T-cell (primary cell): ENCODE measurements around the gene ST6GALNAC3. TPM values are rescaled to one million over a fixed set of nuclear protein-coding genes. Genes with fewer than 3 reads are reported as not detected.

ENCODE experiments used
- ATAC-seq, 4 experiments: fragments of 200-7000 bp in 3 of 4; fragments of 150-1000 bp in 1 of 4; cut with Tn5 transposase; replicated peaks in 1 of 4; 1 replicate in 3 of 4; 2 replicates in 1 of 4; pipeline ENCODE4 v1.10.0; 2021; ENCODE audit warnings: moderate library complexity in 3 of 4, mild to moderate bottlenecking in 2 of 4, moderate number of reproducible peaks in 1 of 4
- CTCF ChIA-PET, 2 donors: fragments of 300-600 bp; sonication (Branson Sonifier 250); formaldehyde crosslinking; loops; one replicate each; lab custom pipeline; 2022; ENCODE audit warnings: antibody characterized with exemption in 2 of 2; lab: Charles Lee
- POLR2A ChIA-PET, 2 donors: fragments of 300-600 bp; sonication (Branson Sonifier 250); formaldehyde crosslinking; loops; one replicate each; lab custom pipeline; 2022; ENCODE audit warnings: antibody characterized with exemption in 2 of 2; lab: Charles Lee
- DNase-seq, 35 experiments: peaks; one replicate each; pipeline versions ENCODE4 v3.0.0 to v3.0.0-alpha.2; 2013 to 2023
- H3K27ac ChIP-seq: one replicate; pipeline ENCODE4 v1.5.1; 2013; ENCODE audit warnings: low read length
- H3K27me3 ChIP-seq, 2 experiments: replicated peaks in 1 of 2; 1 replicate in 1 of 2; 2 replicates in 1 of 2; pipeline versions ENCODE4 v1.6.1 to v1.7.0; 2013; ENCODE audit warnings: low read length in 1 of 2, mixed read lengths in 1 of 2; ENCODE audit not compliant: control insufficient read depth in 2 of 2, insufficient read depth in 2 of 2; ENCODE audit errors: extremely low read depth in 1 of 2
- H3K36me3 ChIP-seq, 2 donors: 1 replicate in 1 of 2; 2 replicates in 1 of 2; pipeline versions ENCODE4 v1.6.1 to v1.7.0; 2013; ENCODE audit warnings: low read length in 1 of 2; ENCODE audit not compliant: control insufficient read depth in 2 of 2, insufficient read depth in 1 of 2; ENCODE audit errors: extremely low read depth in 1 of 2
- H3K4me1 ChIP-seq, 2 experiments: 1 replicate in 1 of 2; 2 replicates in 1 of 2; pipeline versions ENCODE4 v1.6.1 to v1.7.0; 2013; ENCODE audit warnings: low read length in 2 of 2, mixed read lengths in 1 of 2; ENCODE audit not compliant: insufficient read depth in 2 of 2, control insufficient read depth in 1 of 2; ENCODE audit errors: extremely low read depth in 1 of 2
- H3K4me3 ChIP-seq, 2 donors: 1 replicate in 1 of 2; 2 replicates in 1 of 2; pipeline versions ENCODE4 v1.5.1 to v1.7.0; 2013; ENCODE audit warnings: mild to moderate bottlenecking in 2 of 2, low read length in 1 of 2, moderate library complexity in 1 of 2; ENCODE audit not compliant: control insufficient read depth in 1 of 2; ENCODE audit errors: extremely low read depth in 1 of 2
- H3K9me3 ChIP-seq: 2 replicates; pipeline ENCODE4 v1.7.0; 2013
- H3K27ac Mint-ChIP-seq, 2 donors: one replicate each; pipeline ENCODE4 v1.8.0; 2020 to 2021; ENCODE audit warnings: mild to moderate bottlenecking in 2 of 2, mixed read lengths in 2 of 2
- H3K27me3 Mint-ChIP-seq, 2 donors: one replicate each; pipeline ENCODE4 v1.8.0; 2021 to 2022; ENCODE audit warnings: mixed read lengths in 2 of 2
- H3K36me3 Mint-ChIP-seq: one replicate; pipeline ENCODE4 v1.8.0; 2021; ENCODE audit warnings: mixed read lengths
- H3K4me1 Mint-ChIP-seq, 3 donors: one replicate each; pipeline ENCODE4 v1.8.0; 2020 to 2022; ENCODE audit warnings: mixed read lengths in 3 of 3, mild to moderate bottlenecking in 1 of 3
- H3K4me3 Mint-ChIP-seq, 3 donors: one replicate each; pipeline ENCODE4 v1.8.0; 2020 to 2022; ENCODE audit warnings: mild to moderate bottlenecking in 3 of 3, mixed read lengths in 3 of 3, moderate library complexity in 3 of 3
- H3K9me3 Mint-ChIP-seq, 3 donors: one replicate each; pipeline ENCODE4 v1.8.0; 2020 to 2022; ENCODE audit warnings: mixed read lengths in 3 of 3
- WGBS: methylation state at CpG from one replicate; pipeline ENCODE4 v1.1.5; 2013; ENCODE audit warnings: missing lambda C conversion rate; ENCODE audit not compliant: insufficient coverage; 5-methylcytosine and 5-hydroxymethylcytosine counted together
- total RNA-seq, 35 experiments: library from RNA in 6 of 35; stranded (reverse) in 6 of 35; fragments of 120-200 nt in 1 of 35; gene quantifications; one replicate each; pipeline versions ENCODE4 v1.2.1 to v1.2.4 and lab custom pipeline; 2013 to 2026

The ST6GALNAC3 gene
- total RNA-seq, 5 donors from 2014 or later (not counting 1 experiment from before 2014, with no cell fraction given): 0.33 to 6.6 (median 1.5) TPM

- Mint-ChIP-seq H3K4me3 (no peak overlapping the region), H3K27ac (no peak overlapping the region), H3K27me3 (no peaks in the 10 kb centered on the region), H3K9me3 (peaks cover 0 to 3% (median 0%) of the 10 kb centered on the region in 3 donors), H3K4me1 (peaks cover 43 to 69% (median 53%) of the 10 kb centered on the region in 3 donors), H3K36me3 (no peaks in the 10 kb centered on the region)
- H3K27ac ChIP-seq: no peak overlapping the region
- ATAC-seq (no peak), DNase-seq (no peak)
- H3K9me3 ChIP-seq: no peaks in the 10 kb centered on the region
- peaks cover 19 to 53% of the 10 kb centered on the region in 2 experiments for H3K4me1 ChIP-seq
- no peaks in the 10 kb centered on the region for H3K36me3 ChIP-seq
- no peak overlapping the region for H3K4me3 ChIP-seq
- no peaks in the 10 kb centered on the region for H3K27me3 ChIP-seq
- CTCF ChIA-PET: no interaction called here
- POLR2A ChIA-PET: interaction anchor here in 1 of 2 donors (1.2 kb wide), 1 partner anchor 10 kb away, joined by 3 read pairs; no protein-coding TSS in a partner anchor
- WGBS: no CpG with 5 or more reads among the region's 5 CpGs
These were observed 188.1 kb downstream of the ST6GALNAC3 start for GRCh38 chr1:76262601-76263000.

GRCh38 chr1:76264642-76265041 lies 190.1 kb downstream of the ST6GALNAC3 start:
- Histone ChIP-seq H3K36me3 (no peaks in the 10 kb centered on the region), H3K27me3 (no peaks in the 10 kb centered on the region), H3K9me3 (no peaks in the 10 kb centered on the region), H3K27ac (no peak overlapping the region), H3K4me3 (no peak overlapping the region), H3K4me1 (peaks cover 35 to 55% of the 10 kb centered on the region in 2 experiments)
- no peak for DNase-seq
- Mint-ChIP-seq H3K4me1 (peaks cover 46 to 69% (median 54%) of the 10 kb centered on the region in 3 donors), H3K36me3 (no peaks in the 10 kb centered on the region), H3K27me3 (no peaks in the 10 kb centered on the region), H3K9me3 (peaks cover 0 to 3% (median 0%) of the 10 kb centered on the region in 3 donors), H3K4me3 (no peak overlapping the region), H3K27ac (no peak overlapping the region)
- ChIA-PET CTCF (interaction anchor here in 1 of 2 donors (0.7 kb wide), 2 partner anchors 111 to 789 kb away, joined by 4 read pairs; no protein-coding TSS in a partner anchor), POLR2A (interaction anchor here in 1 of 2 donors (0.6 kb wide), 1 partner anchor 171 kb away, joined by 3 read pairs; no protein-coding TSS in a partner anchor)
- ATAC-seq: no peak

GRCh38 chr1:76266762-76267161 lies 192.2 kb downstream of the ST6GALNAC3 start:
- ATAC-seq: no peak
- no peaks in the 10 kb centered on the region for H3K9me3 Mint-ChIP-seq
- peak overlapping the region in 1 of 2 donors; percentile 84 for H3K27ac Mint-ChIP-seq
- H3K36me3 Mint-ChIP-seq: no peaks in the 10 kb centered on the region
- Histone ChIP-seq H3K36me3 (no peaks in the 10 kb centered on the region), H3K9me3 (no peaks in the 10 kb centered on the region), H3K27me3 (no peaks in the 10 kb centered on the region), H3K27ac (no peak overlapping the region), H3K4me1 (peaks cover 37 to 51% of the 10 kb centered on the region in 2 experiments), H3K4me3 (no peak overlapping the region)
- H3K4me1 Mint-ChIP-seq: peaks cover 51 to 69% (median 58%) of the 10 kb centered on the region in 3 donors
- no peaks in the 10 kb centered on the region for H3K27me3 Mint-ChIP-seq
- no peak for DNase-seq
- H3K4me3 Mint-ChIP-seq: peak overlapping the region in 1 of 3 donors; percentile 68
- WGBS: 100% methylated on average over 2 of the region's 4 CpGs
- ChIA-PET POLR2A (no interaction called here), CTCF (no interaction called here)

- no CpG with 5 or more reads among the region's 2 CpGs for WGBS
- Mint-ChIP-seq H3K27me3 (no peaks in the 10 kb centered on the region), H3K4me3 (peak overlapping the region in 2 of 3 donors; percentile 6 to 68), H3K27ac (peak overlapping the region; percentile 70 to 75), H3K4me1 (peaks cover 55 to 64% (median 58%) of the 10 kb centered on the region in 3 donors), H3K9me3 (no peaks in the 10 kb centered on the region), H3K36me3 (no peaks in the 10 kb centered on the region)
- no peak overlapping the region for H3K4me3 ChIP-seq
- ChIA-PET POLR2A (interaction anchor here in 1 of 2 donors (0.6 to 1.2 kb wide), 2 partner anchors 17 to 25 kb away, joined by 3 read pairs; no protein-coding TSS in a partner anchor), CTCF (no interaction called here)
- H3K4me1 ChIP-seq: peaks cover 37 to 51% of the 10 kb centered on the region in 2 experiments
- H3K27ac ChIP-seq: no peak overlapping the region
- peak in 1 of 35 experiments; percentile 59 for DNase-seq
- H3K27me3 ChIP-seq: no peaks in the 10 kb centered on the region
- H3K9me3 ChIP-seq: no peaks in the 10 kb centered on the region
- peak; percentile 91 to 98 (median 94) for ATAC-seq
- no peaks in the 10 kb centered on the region for H3K36me3 ChIP-seq
These were observed 193.1 kb downstream of the ST6GALNAC3 start for GRCh38 chr1:76267631-76268030.

- no peak for DNase-seq
These were observed 193.8 kb downstream of the ST6GALNAC3 start for GRCh38 chr1:76268341-76268740.

GRCh38 chr1:76269155-76269554 lies 194.6 kb downstream of the ST6GALNAC3 start:
- no peaks in the 10 kb centered on the region for H3K27me3 ChIP-seq
- WGBS: no CpG with 5 or more reads among the region's 2 CpGs
- Mint-ChIP-seq H3K4me3 (peak overlapping the region in 1 of 3 donors; percentile 68), H3K9me3 (no peaks in the 10 kb centered on the region), H3K27ac (peak overlapping the region; percentile 62 to 70), H3K4me1 (peaks cover 63 to 72% (median 64%) of the 10 kb centered on the region in 3 donors), H3K27me3 (no peaks in the 10 kb centered on the region), H3K36me3 (no peaks in the 10 kb centered on the region)
- CTCF ChIA-PET: no interaction called here
- no peak overlapping the region for H3K4me3 ChIP-seq
- H3K27ac ChIP-seq: no peak overlapping the region
- DNase-seq: no peak
- no peaks in the 10 kb centered on the region for H3K36me3 ChIP-seq
- no peaks in the 10 kb centered on the region for H3K9me3 ChIP-seq
- peak in 2 of 4 experiments; percentile 49 to 67 for ATAC-seq
- POLR2A ChIA-PET: no interaction called here
- peaks cover 37 to 57% of the 10 kb centered on the region in 2 experiments for H3K4me1 ChIP-seq

More at GRCh38 chr1:76268341-76268740, 193.8 kb downstream of the ST6GALNAC3 start:
- Histone ChIP-seq H3K27ac (no peak overlapping the region), H3K36me3 (no peaks in the 10 kb centered on the region), H3K4me1 (peaks cover 37 to 53% of the 10 kb centered on the region in 2 experiments), H3K27me3 (no peaks in the 10 kb centered on the region), H3K9me3 (no peaks in the 10 kb centered on the region), H3K4me3 (no peak overlapping the region)
- Mint-ChIP-seq H3K27me3 (no peaks in the 10 kb centered on the region), H3K4me1 (peaks cover 61 to 70% (median 61%) of the 10 kb centered on the region in 3 donors), H3K36me3 (no peaks in the 10 kb centered on the region), H3K4me3 (peak overlapping the region; percentile 21 to 68 (median 25)), H3K9me3 (no peaks in the 10 kb centered on the region), H3K27ac (peak overlapping the region; percentile 70 to 75)
- ATAC-seq: no peak
- no CpG with 5 or more reads among the region's 2 CpGs for WGBS
- POLR2A ChIA-PET: interaction anchor here in 1 of 2 donors (1.2 kb wide), 1 partner anchor 24 kb away, joined by 3 read pairs; no protein-coding TSS in a partner anchor
- CTCF ChIA-PET: interaction anchor here in 1 of 2 donors (0.5 kb wide), 1 partner anchor 14 kb away, joined by 3 read pairs; no protein-coding TSS in a partner anchor
